Osteoblast (primary cell): Measurements from ENCODE around the gene SEMA6B. TPM values are rescaled to one million over a fixed set of nuclear protein-coding genes. Genes with fewer than 3 reads are reported as not detected.
"Not testable (repeated sequence)": the region's sequence is repeated elsewhere in the genome, so short reads cannot be mapped to it uniquely, and the experiment has no call there.

Experiments used
- DNase-seq: peaks from one replicate; pipeline ENCODE4 v3.0.0; 2011; ENCODE audit warnings: low spot score, mixed read lengths; ENCODE audit not compliant: insufficient read length; ENCODE audit errors: missing footprints
- H2AFZ ChIP-seq: 2 replicates; pipeline ENCODE4 v1.6.0; 2011; ENCODE audit warnings: mild to moderate bottlenecking, low read length
- H3K27ac ChIP-seq: 2 replicates; pipeline ENCODE4 v1.5.1; 2011; ENCODE audit warnings: mild to moderate bottlenecking, low read depth, low read length, moderate library complexity
- H3K27me3 ChIP-seq: 2 replicates; pipeline ENCODE4 v1.6.0; 2012; ENCODE audit warnings: mild to moderate bottlenecking, control low read depth, inconsistent platforms, low read length, moderate library complexity; ENCODE audit not compliant: insufficient read depth
- H3K36me3 ChIP-seq: 2 replicates; pipeline ENCODE4 v1.5.1; 2011; ENCODE audit warnings: mild to moderate bottlenecking, low read length, control low read depth, moderate library complexity; ENCODE audit not compliant: insufficient read depth
- H3K4me1 ChIP-seq: 2 replicates; pipeline ENCODE4 v1.5.1; 2011; ENCODE audit warnings: mild to moderate bottlenecking, low read length, control low read depth, moderate library complexity; ENCODE audit not compliant: insufficient read depth
- H3K4me2 ChIP-seq: 2 replicates; pipeline ENCODE4 v1.6.0; 2011; ENCODE audit warnings: mild to moderate bottlenecking, low read length; ENCODE audit not compliant: insufficient read depth
- H3K4me3 ChIP-seq: fragments of 200-600 bp; sonication (generic); 3 replicates; pipeline ENCODE4 v1.5.1; 2012; ENCODE audit warnings: mild to moderate bottlenecking, low read length, inconsistent platforms; ENCODE audit not compliant: insufficient read depth
- H3K79me2 ChIP-seq: 2 replicates; pipeline ENCODE4 v1.6.0; 2012; ENCODE audit warnings: mild to moderate bottlenecking, low read length, control low read depth, inconsistent platforms; ENCODE audit not compliant: insufficient read depth
- H3K9me3 ChIP-seq: 2 replicates; pipeline ENCODE4 v1.5.1; 2011; ENCODE audit warnings: low read depth, low read length, control low read depth
- H4K20me1 ChIP-seq: 2 replicates; pipeline ENCODE4 v1.6.0; 2012; ENCODE audit warnings: mild to moderate bottlenecking, low read length, control low read depth; ENCODE audit not compliant: insufficient read depth
- CTCF ChIP-seq: IDR thresholded peaks from 2 replicates; pipeline ENCODE4 v1.5.1; 2011; ENCODE audit warnings: mild to moderate bottlenecking, low read depth, low read length, moderate library complexity; ENCODE audit errors: extremely low read depth
- total RNA-seq: library from RNA; depleted of rRNA; stranded (reverse); fragments of >200 nt; gene quantifications from 2 replicates; pipeline ENCODE4 v1.2.3, GENCODE V29; 2012

SEMA6B gene
- total RNA-seq, 1 donor = 0.36 TPM

GRCh38 chr19:4533334-4533733 lies 26.1 kb downstream of the SEMA6B start:
- H3K4me2 ChIP-seq = no peak overlapping the region
- DNase-seq = no peak
- no peak overlapping the region for H2AFZ ChIP-seq
- no peaks in the 10 kb centered on the region for H3K4me1 ChIP-seq
- TF ChIP-seq CTCF = no peak
- H3K36me3 ChIP-seq = no peaks in the 10 kb centered on the region
- H4K20me1 ChIP-seq = no peaks in the 10 kb centered on the region
- no peaks in the 10 kb centered on the region for H3K79me2 ChIP-seq
- H3K9me3 ChIP-seq = no peaks in the 10 kb centered on the region
- H3K4me3 ChIP-seq = no peak overlapping the region
- H3K27ac ChIP-seq = no peak overlapping the region
- H3K27me3 ChIP-seq = peaks cover 14% of the 10 kb centered on the region

GRCh38 chr19:4531562-4532165 lies 27.8 kb downstream of the SEMA6B start:
- TF ChIP-seq CTCF = no peak
- H3K79me2 ChIP-seq = no peaks in the 10 kb centered on the region
- H4K20me1 ChIP-seq = no peaks in the 10 kb centered on the region
- DNase-seq = no peak
- H3K4me3 ChIP-seq = no peak overlapping the region
- peaks cover 8% of the 10 kb centered on the region for H3K27me3 ChIP-seq
- no peak overlapping the region for H2AFZ ChIP-seq
- H3K4me1 ChIP-seq = no peaks in the 10 kb centered on the region
- H3K27ac ChIP-seq = no peak overlapping the region
- no peak overlapping the region for H3K4me2 ChIP-seq
- H3K36me3 ChIP-seq = no peaks in the 10 kb centered on the region
- no peaks in the 10 kb centered on the region for H3K9me3 ChIP-seq

- Histone ChIP-seq H2AFZ (no peak overlapping the region), H3K4me2 (no peak overlapping the region), H3K27me3 (no peaks in the 10 kb centered on the region), H3K79me2 (no peaks in the 10 kb centered on the region), H3K4me1 (no peaks in the 10 kb centered on the region), H4K20me1 (no peaks in the 10 kb centered on the region), H3K27ac (no peak overlapping the region), H3K9me3 (no peaks in the 10 kb centered on the region), H3K4me3 (no peak overlapping the region), H3K36me3 (no peaks in the 10 kb centered on the region)
- no peak for TF ChIP-seq CTCF
- no peak for DNase-seq
These were observed 29.5 kb downstream of the SEMA6B start for GRCh38 chr19:4529924-4530522.

GRCh38 chr19:4528843-4529242 lies 30.6 kb downstream of the SEMA6B start:
- H2AFZ ChIP-seq = no peak overlapping the region
- no peak overlapping the region for H3K4me2 ChIP-seq
- no peaks in the 10 kb centered on the region for H4K20me1 ChIP-seq
- H3K4me3 ChIP-seq = no peak overlapping the region
- H3K4me1 ChIP-seq = no peaks in the 10 kb centered on the region
- no peaks in the 10 kb centered on the region for H3K9me3 ChIP-seq
- no peak for DNase-seq
- H3K27me3 ChIP-seq = no peaks in the 10 kb centered on the region
- no peaks in the 10 kb centered on the region for H3K36me3 ChIP-seq
- no peak for TF ChIP-seq CTCF
- H3K27ac ChIP-seq = no peak overlapping the region
- H3K79me2 ChIP-seq = no peaks in the 10 kb centered on the region

GRCh38 chr19:4527377-4527776 lies 32.1 kb downstream of the SEMA6B start:
- H3K27ac ChIP-seq, H4K20me1 ChIP-seq, H3K4me2 ChIP-seq, DNase-seq, H3K79me2 ChIP-seq, H3K4me3 ChIP-seq, H3K4me1 ChIP-seq, H2AFZ ChIP-seq, H3K36me3 ChIP-seq, H3K27me3 ChIP-seq, H3K9me3 ChIP-seq: not testable (repeated sequence)
